ENCODE results near the gene HNRNPA0. TPM values are rescaled to one million over a fixed set of nuclear protein-coding genes. Genes with fewer than 3 reads are reported as not detected.
A peak's percentile ranks its signal among the peaks of the same experiment; 100 is the strongest.

The HNRNPA0 gene
- polyA plus RNA-seq, 3 donors: 8.3 to 15.5 (median 10.8) TPM

DNA sequence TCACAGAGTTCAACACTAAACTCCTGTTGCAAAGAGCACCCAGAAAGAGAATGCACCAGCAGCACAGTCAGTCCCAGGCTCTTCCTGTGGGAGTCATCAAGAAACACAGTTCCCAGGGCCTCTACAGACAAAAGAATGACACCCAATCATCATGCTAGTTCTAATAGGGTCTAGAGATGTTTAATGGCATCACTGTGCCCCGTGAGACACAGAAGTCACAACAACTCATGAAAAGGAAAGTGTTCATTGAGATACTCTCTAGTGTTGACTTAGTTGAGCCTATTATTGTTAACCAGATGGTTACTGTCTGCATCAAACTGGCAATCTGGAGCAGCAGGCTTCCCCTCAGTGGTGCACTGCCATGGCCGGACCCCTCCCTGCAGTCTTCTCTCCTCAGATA, 19.8 kb downstream of the HNRNPA0 start:
- H3K36me3 ChIP-seq (replicated peaks in 1 of 2; ENCODE audit: control insufficient read depth in 1 of 2, insufficient read depth in 2 of 2, low read length in 2 of 2): no peaks in the 10 kb centered on the region
- H4K20me1 ChIP-seq (ENCODE audit: insufficient read depth, low read length): no peaks in the 10 kb centered on the region
- H3K9me3 ChIP-seq (replicated peaks in 1 of 2; ENCODE audit: control insufficient read depth in 1 of 2, insufficient read depth in 1 of 2, low read length in 2 of 2): no peaks in the 10 kb centered on the region
- H3K4me3 ChIP-seq (replicated peaks in 1 of 3; ENCODE audit: low read depth in 2 of 3, low read length in 3 of 3): peak overlapping the region in 1 of 3 experiments; percentile 69
- H3K4me2 ChIP-seq (replicated peaks; ENCODE audit: extremely low read depth, low read length, poor library complexity, severe bottlenecking): peak overlapping the region; percentile 80
- TF ChIP-seq CTCF (IDR thresholded peaks at IDR 0.05): no peak
- H3K27ac ChIP-seq (ENCODE audit: low read depth in 1 of 2, low read length in 2 of 2): no peak overlapping the region
- no peaks in the 10 kb centered on the region for H3K79me2 ChIP-seq (ENCODE audit: insufficient read depth, low read length)
- peak overlapping the region; percentile 82 for H2AFZ ChIP-seq (ENCODE audit: insufficient read depth, low read depth, low read length, poor library complexity, severe bottlenecking)
- peaks cover 16 to 25% of the 10 kb centered on the region in 2 donors for H3K4me1 ChIP-seq (ENCODE audit: control insufficient read depth in 1 of 2, insufficient read depth in 2 of 2, low read length in 2 of 2)
- DNase-seq: no peak
- intact Hi-C loops (cut with micrococcal nuclease): no loop called here
- no peaks in the 10 kb centered on the region for H3K4me1 Mint-ChIP-seq
- H3K36me3 Mint-ChIP-seq: no peaks in the 10 kb centered on the region
- H3K27me3 ChIP-seq (ENCODE audit: control insufficient read depth in 2 of 2, insufficient read depth in 2 of 2, low read length in 2 of 2): peaks cover 0 to 2% of the 10 kb centered on the region in 2 donors
- peak overlapping the region in 1 of 2 donors; percentile 28 for H3K4me3 Mint-ChIP-seq
- peaks cover 0 to 6% (median 0%) of the 10 kb centered on the region in 7 donors for H3K9me3 Mint-ChIP-seq
- no peak overlapping the region for H3K9ac ChIP-seq (ENCODE audit: insufficient read depth, low read length, poor library complexity, severe bottlenecking)
- H3K27me3 Mint-ChIP-seq (ENCODE audit: low read depth in 3 of 3): peaks cover 0 to 6% (median 4%) of the 10 kb centered on the region in 3 donors
- no peak overlapping the region for H3K27ac Mint-ChIP-seq
- WGBS (ENCODE audit: insufficient coverage): 61% methylated on average over 2 of the region's 2 CpGs

- H3K27me3 Mint-ChIP-seq (ENCODE audit: low read depth in 3 of 3): peaks cover 0 to 6% (median 4%) of the 10 kb centered on the region in 3 donors
- intact Hi-C loops (cut with micrococcal nuclease): no loop called here
- Histone ChIP-seq H3K4me3 (replicated peaks in 1 of 3; ENCODE audit: low read depth in 2 of 3, low read length in 3 of 3) (no peak overlapping the region), H3K79me2 (ENCODE audit: insufficient read depth, low read length) (no peaks in the 10 kb centered on the region), H3K27me3 (ENCODE audit: control insufficient read depth in 2 of 2, insufficient read depth in 2 of 2, low read length in 2 of 2) (peaks cover 0 to 2% of the 10 kb centered on the region in 2 donors), H3K9me3 (replicated peaks in 1 of 2; ENCODE audit: control insufficient read depth in 1 of 2, insufficient read depth in 1 of 2, low read length in 2 of 2) (no peaks in the 10 kb centered on the region), H2AFZ (ENCODE audit: insufficient read depth, low read depth, low read length, poor library complexity, severe bottlenecking) (no peak overlapping the region), H4K20me1 (ENCODE audit: insufficient read depth, low read length) (no peaks in the 10 kb centered on the region), H3K4me2 (replicated peaks; ENCODE audit: extremely low read depth, low read length, poor library complexity, severe bottlenecking) (no peak overlapping the region), H3K4me1 (ENCODE audit: control insufficient read depth in 1 of 2, insufficient read depth in 2 of 2, low read length in 2 of 2) (peaks cover 16 to 25% of the 10 kb centered on the region in 2 donors), H3K9ac (ENCODE audit: insufficient read depth, low read length, poor library complexity, severe bottlenecking) (no peak overlapping the region), H3K27ac (ENCODE audit: low read depth in 1 of 2, low read length in 2 of 2) (no peak overlapping the region), H3K36me3 (replicated peaks in 1 of 2; ENCODE audit: control insufficient read depth in 1 of 2, insufficient read depth in 2 of 2, low read length in 2 of 2) (no peaks in the 10 kb centered on the region)
- H3K36me3 Mint-ChIP-seq: no peaks in the 10 kb centered on the region
- H3K9me3 Mint-ChIP-seq: peaks cover 0 to 6% (median 0%) of the 10 kb centered on the region in 7 donors
- no peak for TF ChIP-seq CTCF (IDR thresholded peaks at IDR 0.05)
- H3K4me1 Mint-ChIP-seq: no peaks in the 10 kb centered on the region
- WGBS (ENCODE audit: insufficient coverage): 98% methylated on average over 3 of the region's 3 CpGs
- DNase-seq: no peak
- H3K4me3 Mint-ChIP-seq: no peak overlapping the region
- no peak overlapping the region for H3K27ac Mint-ChIP-seq
Measured at GRCh38 chr5:137733922-137734321, 20.2 kb downstream of the HNRNPA0 start.

Data from CD14-positive monocyte (primary cell).